Measurements from ENCODE around the gene LAG3.

DNA sequence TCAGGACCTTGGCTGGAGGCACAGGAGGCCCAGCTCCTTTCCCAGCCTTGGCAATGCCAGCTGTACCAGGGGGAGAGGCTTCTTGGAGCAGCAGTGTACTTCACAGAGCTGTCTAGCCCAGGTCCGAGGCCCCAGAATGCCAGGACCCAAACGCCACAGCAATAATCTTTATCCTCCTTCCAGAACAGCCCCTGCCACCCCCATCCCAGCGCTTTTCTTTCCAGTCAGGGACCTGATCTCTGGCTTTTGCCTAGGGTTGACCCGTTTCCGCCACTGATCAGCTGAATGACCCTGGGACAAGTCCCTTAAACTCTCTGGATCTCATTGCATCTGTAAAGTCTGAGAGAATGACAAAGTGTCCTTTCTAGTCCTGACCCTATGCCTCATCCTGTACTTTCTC is 5.1 kb downstream of the LAG3 start:
- no peak for TF ChIP-seq POLR2A (IDR thresholded peaks at IDR 0.05; ENCODE audit: low read length)
- TF ChIP-seq, protein P1, sequence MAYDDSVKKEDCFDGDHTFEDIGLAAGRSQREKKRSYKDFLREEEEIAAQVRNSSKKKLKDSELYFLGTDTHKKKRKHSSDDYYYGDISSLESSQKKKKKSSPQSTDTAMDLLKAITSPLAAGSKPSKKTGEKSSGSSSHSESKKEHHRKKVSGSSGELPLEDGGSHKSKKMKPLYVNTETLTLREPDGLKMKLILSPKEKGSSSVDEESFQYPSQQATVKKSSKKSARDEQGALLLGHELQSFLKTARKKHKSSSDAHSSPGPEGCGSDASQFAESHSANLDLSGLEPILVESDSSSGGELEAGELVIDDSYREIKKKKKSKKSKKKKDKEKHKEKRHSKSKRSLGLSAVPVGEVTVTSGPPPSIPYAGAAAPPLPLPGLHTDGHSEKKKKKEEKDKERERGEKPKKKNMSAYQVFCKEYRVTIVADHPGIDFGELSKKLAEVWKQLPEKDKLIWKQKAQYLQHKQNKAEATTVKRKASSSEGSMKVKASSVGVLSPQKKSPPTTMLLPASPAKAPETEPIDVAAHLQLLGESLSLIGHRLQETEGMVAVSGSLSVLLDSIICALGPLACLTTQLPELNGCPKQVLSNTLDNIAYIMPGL (CRISPR knock-in tag; IDR thresholded peaks at IDR 0.05; ENCODE audit: borderline replicate concordance) = no peak
- TF ChIP-seq ESRRA (IDR thresholded peaks at IDR 0.05; ENCODE audit: borderline replicate concordance, low read length) = no peak
- TF ChIP-seq, protein P2, sequence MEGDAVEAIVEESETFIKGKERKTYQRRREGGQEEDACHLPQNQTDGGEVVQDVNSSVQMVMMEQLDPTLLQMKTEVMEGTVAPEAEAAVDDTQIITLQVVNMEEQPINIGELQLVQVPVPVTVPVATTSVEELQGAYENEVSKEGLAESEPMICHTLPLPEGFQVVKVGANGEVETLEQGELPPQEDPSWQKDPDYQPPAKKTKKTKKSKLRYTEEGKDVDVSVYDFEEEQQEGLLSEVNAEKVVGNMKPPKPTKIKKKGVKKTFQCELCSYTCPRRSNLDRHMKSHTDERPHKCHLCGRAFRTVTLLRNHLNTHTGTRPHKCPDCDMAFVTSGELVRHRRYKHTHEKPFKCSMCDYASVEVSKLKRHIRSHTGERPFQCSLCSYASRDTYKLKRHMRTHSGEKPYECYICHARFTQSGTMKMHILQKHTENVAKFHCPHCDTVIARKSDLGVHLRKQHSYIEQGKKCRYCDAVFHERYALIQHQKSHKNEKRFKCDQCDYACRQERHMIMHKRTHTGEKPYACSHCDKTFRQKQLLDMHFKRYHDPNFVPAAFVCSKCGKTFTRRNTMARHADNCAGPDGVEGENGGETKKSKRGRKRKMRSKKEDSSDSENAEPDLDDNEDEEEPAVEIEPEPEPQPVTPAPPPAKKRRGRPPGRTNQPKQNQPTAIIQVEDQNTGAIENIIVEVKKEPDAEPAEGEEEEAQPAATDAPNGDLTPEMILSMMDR (IDR thresholded peaks at IDR 0.05) = no peak
- TF ChIP-seq, protein P3, sequence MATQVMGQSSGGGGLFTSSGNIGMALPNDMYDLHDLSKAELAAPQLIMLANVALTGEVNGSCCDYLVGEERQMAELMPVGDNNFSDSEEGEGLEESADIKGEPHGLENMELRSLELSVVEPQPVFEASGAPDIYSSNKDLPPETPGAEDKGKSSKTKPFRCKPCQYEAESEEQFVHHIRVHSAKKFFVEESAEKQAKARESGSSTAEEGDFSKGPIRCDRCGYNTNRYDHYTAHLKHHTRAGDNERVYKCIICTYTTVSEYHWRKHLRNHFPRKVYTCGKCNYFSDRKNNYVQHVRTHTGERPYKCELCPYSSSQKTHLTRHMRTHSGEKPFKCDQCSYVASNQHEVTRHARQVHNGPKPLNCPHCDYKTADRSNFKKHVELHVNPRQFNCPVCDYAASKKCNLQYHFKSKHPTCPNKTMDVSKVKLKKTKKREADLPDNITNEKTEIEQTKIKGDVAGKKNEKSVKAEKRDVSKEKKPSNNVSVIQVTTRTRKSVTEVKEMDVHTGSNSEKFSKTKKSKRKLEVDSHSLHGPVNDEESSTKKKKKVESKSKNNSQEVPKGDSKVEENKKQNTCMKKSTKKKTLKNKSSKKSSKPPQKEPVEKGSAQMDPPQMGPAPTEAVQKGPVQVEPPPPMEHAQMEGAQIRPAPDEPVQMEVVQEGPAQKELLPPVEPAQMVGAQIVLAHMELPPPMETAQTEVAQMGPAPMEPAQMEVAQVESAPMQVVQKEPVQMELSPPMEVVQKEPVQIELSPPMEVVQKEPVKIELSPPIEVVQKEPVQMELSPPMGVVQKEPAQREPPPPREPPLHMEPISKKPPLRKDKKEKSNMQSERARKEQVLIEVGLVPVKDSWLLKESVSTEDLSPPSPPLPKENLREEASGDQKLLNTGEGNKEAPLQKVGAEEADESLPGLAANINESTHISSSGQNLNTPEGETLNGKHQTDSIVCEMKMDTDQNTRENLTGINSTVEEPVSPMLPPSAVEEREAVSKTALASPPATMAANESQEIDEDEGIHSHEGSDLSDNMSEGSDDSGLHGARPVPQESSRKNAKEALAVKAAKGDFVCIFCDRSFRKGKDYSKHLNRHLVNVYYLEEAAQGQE (IDR thresholded peaks at IDR 0.05) = no peak
- TF ChIP-seq, protein P4, sequence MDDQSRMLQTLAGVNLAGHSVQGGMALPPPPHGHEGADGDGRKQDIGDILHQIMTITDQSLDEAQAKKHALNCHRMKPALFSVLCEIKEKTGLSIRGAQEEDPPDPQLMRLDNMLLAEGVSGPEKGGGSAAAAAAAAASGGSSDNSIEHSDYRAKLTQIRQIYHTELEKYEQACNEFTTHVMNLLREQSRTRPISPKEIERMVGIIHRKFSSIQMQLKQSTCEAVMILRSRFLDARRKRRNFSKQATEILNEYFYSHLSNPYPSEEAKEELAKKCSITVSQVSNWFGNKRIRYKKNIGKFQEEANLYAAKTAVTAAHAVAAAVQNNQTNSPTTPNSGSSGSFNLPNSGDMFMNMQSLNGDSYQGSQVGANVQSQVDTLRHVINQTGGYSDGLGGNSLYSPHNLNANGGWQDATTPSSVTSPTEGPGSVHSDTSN (IDR thresholded peaks at IDR 0.05) = no peak
- TF ChIP-seq NFE2L2 (conservative IDR thresholded peaks at IDR 0.05; ENCODE audit: low read length) = no peak
- TF ChIP-seq, protein P5, sequence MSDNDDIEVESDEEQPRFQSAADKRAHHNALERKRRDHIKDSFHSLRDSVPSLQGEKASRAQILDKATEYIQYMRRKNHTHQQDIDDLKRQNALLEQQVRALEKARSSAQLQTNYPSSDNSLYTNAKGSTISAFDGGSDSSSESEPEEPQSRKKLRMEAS (IDR thresholded peaks at IDR 0.05) = no peak
- TF ChIP-seq JUN (IDR thresholded peaks at IDR 0.05) = no peak
- TF ChIP-seq TFCP2L1 (CRISPR knock-in tag; IDR thresholded peaks at IDR 0.05) = no peak
- no peak for TF ChIP-seq SMC3 (IDR thresholded peaks at IDR 0.05)
- no peak for TF ChIP-seq ZSCAN20 (CRISPR knock-in tag; IDR thresholded peaks at IDR 0.05)
- TF ChIP-seq RFX5 (IDR thresholded peaks at IDR 0.05) = no peak
- no peak for TF ChIP-seq SREBF2 (IDR thresholded peaks at IDR 0.05)
